Measurements from ENCODE around the gene OR2K2. TPM values are rescaled to one million over a fixed set of nuclear protein-coding genes. Genes with fewer than 3 reads are reported as not detected.
"Not testable (repeated sequence)": the region's sequence is repeated elsewhere in the genome, so short reads cannot be mapped to it uniquely, and the experiment has no call there.

Gene OR2K2
- polyA plus RNA-seq (2012; ENCODE audit: insufficient read depth, insufficient read length): not detected

GRCh38 chr9:111330124-111330523 lies at the start of gene OR2K2:
Gene OR2K2, minus strand, starts transcription at chr9:111330224. Its CDS starts 1,791 bp downstream, at chr9:111328433.
- no peak for DNase-seq (ENCODE audit: low read depth, low spot score)
- H3K4me3 ChIP-seq (ENCODE audit: low read length): no peak within 1 kb of the TSS

- no peak overlapping the region for H3K4me3 ChIP-seq (ENCODE audit: low read length)
- DNase-seq (ENCODE audit: low read depth, low spot score): no peak
Measured at GRCh38 chr9:111375817-111376564, 46.0 kb upstream of the OR2K2 start.

GRCh38 chr9:111375062-111375461 lies 45.0 kb upstream of the OR2K2 start:
- no peak for DNase-seq (ENCODE audit: low read depth, low spot score)
- H3K4me3 ChIP-seq (ENCODE audit: low read length): no peak overlapping the region

- no peak for DNase-seq (ENCODE audit: low read depth, low spot score)
- H3K4me3 ChIP-seq (ENCODE audit: low read length): no peak overlapping the region
Measured at GRCh38 chr9:111372297-111372696, 42.3 kb upstream of the OR2K2 start.

GRCh38 chr9:111366978-111367377 lies 37.0 kb upstream of the OR2K2 start:
- no peak overlapping the region for H3K4me3 ChIP-seq (ENCODE audit: low read length)
- DNase-seq (ENCODE audit: low read depth, low spot score): no peak

GRCh38 chr9:111362526-111362925 lies 32.5 kb upstream of the OR2K2 start:
- H3K4me3 ChIP-seq (ENCODE audit: low read length): no peak overlapping the region
- no peak for DNase-seq (ENCODE audit: low read depth, low spot score)

- DNase-seq (ENCODE audit: low read depth, low spot score): no peak
- no peak overlapping the region for H3K4me3 ChIP-seq (ENCODE audit: low read length)
Measured at GRCh38 chr9:111360881-111361280, 30.9 kb upstream of the OR2K2 start.

- no peak overlapping the region for H3K4me3 ChIP-seq (ENCODE audit: low read length)
- no peak for DNase-seq (ENCODE audit: low read depth, low spot score)
Measured at GRCh38 chr9:111356481-111357244, 26.6 kb upstream of the OR2K2 start.

- no peak for DNase-seq (ENCODE audit: low read depth, low spot score)
- H3K4me3 ChIP-seq (ENCODE audit: low read length): no peak overlapping the region
Measured at GRCh38 chr9:111352545-111352944, 22.5 kb upstream of the OR2K2 start.

- H3K4me3 ChIP-seq (ENCODE audit: low read length): no peak overlapping the region
Measured at GRCh38 chr9:111350556-111350955, 20.5 kb upstream of the OR2K2 start.

GRCh38 chr9:111349766-111350165 lies 19.7 kb upstream of the OR2K2 start:
- no peak for DNase-seq (ENCODE audit: low read depth, low spot score)
- H3K4me3 ChIP-seq (ENCODE audit: low read length): no peak overlapping the region

More at GRCh38 chr9:111350556-111350955, 20.5 kb upstream of the OR2K2 start:
- no peak for DNase-seq (ENCODE audit: low read depth, low spot score)

- no peak for DNase-seq (ENCODE audit: low read depth, low spot score)
- H3K4me3 ChIP-seq (ENCODE audit: low read length): no peak overlapping the region
Measured at GRCh38 chr9:111348821-111349271, 18.8 kb upstream of the OR2K2 start.

GRCh38 chr9:111334318-111334863 lies 4.4 kb upstream of the OR2K2 start:
- not testable (repeated sequence) for H3K4me3 ChIP-seq (ENCODE audit: low read length); DNase-seq (ENCODE audit: low read depth, low spot score)

GRCh38 chr9:111320631-111321030 lies 9.4 kb downstream of the OR2K2 start:
- DNase-seq (ENCODE audit: low read depth, low spot score): no peak
- H3K4me3 ChIP-seq (ENCODE audit: low read length): no peak overlapping the region

- no peak for DNase-seq (ENCODE audit: low read depth, low spot score)
- H3K4me3 ChIP-seq (ENCODE audit: low read length): no peak overlapping the region
Measured at GRCh38 chr9:111316796-111317195, 13.2 kb downstream of the OR2K2 start.

GRCh38 chr9:111305914-111306313 lies 24.1 kb downstream of the OR2K2 start:
- no peak overlapping the region for H3K4me3 ChIP-seq (ENCODE audit: low read length)
- no peak for DNase-seq (ENCODE audit: low read depth, low spot score)

GRCh38 chr9:111304000-111304399 lies 26.0 kb downstream of the OR2K2 start:
- DNase-seq (ENCODE audit: low read depth, low spot score): not testable (repeated sequence)

GRCh38 chr9:111301195-111301594 lies 28.8 kb downstream of the OR2K2 start:
- H3K4me3 ChIP-seq (ENCODE audit: low read length): no peak overlapping the region
- no peak for DNase-seq (ENCODE audit: low read depth, low spot score)

More at GRCh38 chr9:111304000-111304399, 26.0 kb downstream of the OR2K2 start:
- H3K4me3 ChIP-seq (ENCODE audit: low read length): not testable (repeated sequence)

GRCh38 chr9:111300140-111300735 lies 29.8 kb downstream of the OR2K2 start:
- no peak overlapping the region for H3K4me3 ChIP-seq (ENCODE audit: low read length)
- DNase-seq (ENCODE audit: low read depth, low spot score): no peak

GRCh38 chr9:111299599-111299966 lies 30.4 kb downstream of the OR2K2 start:
- not testable (repeated sequence) for H3K4me3 ChIP-seq (ENCODE audit: low read length); DNase-seq (ENCODE audit: low read depth, low spot score)

All from Jurkat, Clone E6-1 (cell line).